PFSK-1 (cell line): ENCODE measurements around the gene SAAL1.

Experiments used
- FOXP2 ChIP-seq: optimal IDR thresholded peaks from 2 replicates; pipeline ENCODE3; 2011; ENCODE audit warnings: borderline replicate concordance, control low read depth, inconsistent platforms; ENCODE audit not compliant: insufficient read depth; ENCODE audit errors: extremely low read length, extremely low read depth
- POLR2AphosphoS5 ChIP-seq: IDR thresholded peaks from 2 replicates; pipeline ENCODE4 v1.6.1; 2012; ENCODE audit warnings: low read depth, mild to moderate bottlenecking, control low read depth, low read length, moderate library complexity
- SIN3A ChIP-seq: IDR thresholded peaks from 2 replicates; pipeline ENCODE4 v1.6.1; 2012; ENCODE audit warnings: mild to moderate bottlenecking, low read length, moderate library complexity, borderline replicate concordance; ENCODE audit not compliant: insufficient read depth
- TAF1 ChIP-seq: IDR thresholded peaks from 2 replicates; pipeline ENCODE4 v1.6.1; 2012; ENCODE audit warnings: low read length, control low read depth, borderline replicate concordance; ENCODE audit not compliant: insufficient read depth
- TF ChIP-seq, protein P1 (sequence below), 2 experiments: IDR thresholded peaks; 2 replicates each; pipeline versions ENCODE4 v1.6.1 to v1.8.0; 2011 to 2012; ENCODE audit warnings: low read depth in 2 of 2, low read length in 2 of 2, control low read depth in 1 of 2, inconsistent platforms in 1 of 2, mild to moderate bottlenecking in 1 of 2, moderate library complexity in 1 of 2; ENCODE audit not compliant: insufficient read depth in 1 of 2

Gene SAAL1

DNA sequence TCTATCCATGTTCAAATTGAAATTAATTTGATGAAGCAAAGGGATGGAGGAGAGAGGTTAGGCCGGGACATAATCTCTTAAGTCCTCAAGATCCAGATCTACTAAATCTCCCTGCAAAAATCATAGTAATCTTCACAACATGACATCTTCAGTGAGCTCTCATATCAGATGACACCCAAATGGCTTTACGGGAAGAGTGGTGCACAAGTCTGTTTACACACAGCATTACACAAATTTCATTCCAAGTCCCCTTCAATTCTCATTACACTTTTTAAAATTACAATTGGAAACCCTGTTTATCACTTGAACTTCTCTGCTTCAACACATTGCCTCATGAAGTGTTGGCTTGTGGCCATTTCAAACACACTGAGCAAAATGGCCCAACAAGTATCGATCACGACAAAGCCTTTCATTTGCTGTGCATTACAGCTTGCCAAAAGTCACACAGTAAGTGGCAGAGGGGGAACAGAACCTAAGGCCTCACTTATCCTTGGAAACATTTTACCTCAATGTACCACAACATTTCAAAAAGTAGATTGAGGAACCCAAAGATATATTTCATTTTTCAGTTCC, 41.9 kb downstream of the SAAL1 start:
- TF ChIP-seq FOXP2 (no peak), TAF1 (no peak), SIN3A (no peak), POLR2AphosphoS5 (no peak)
- TF ChIP-seq, protein P1, sequence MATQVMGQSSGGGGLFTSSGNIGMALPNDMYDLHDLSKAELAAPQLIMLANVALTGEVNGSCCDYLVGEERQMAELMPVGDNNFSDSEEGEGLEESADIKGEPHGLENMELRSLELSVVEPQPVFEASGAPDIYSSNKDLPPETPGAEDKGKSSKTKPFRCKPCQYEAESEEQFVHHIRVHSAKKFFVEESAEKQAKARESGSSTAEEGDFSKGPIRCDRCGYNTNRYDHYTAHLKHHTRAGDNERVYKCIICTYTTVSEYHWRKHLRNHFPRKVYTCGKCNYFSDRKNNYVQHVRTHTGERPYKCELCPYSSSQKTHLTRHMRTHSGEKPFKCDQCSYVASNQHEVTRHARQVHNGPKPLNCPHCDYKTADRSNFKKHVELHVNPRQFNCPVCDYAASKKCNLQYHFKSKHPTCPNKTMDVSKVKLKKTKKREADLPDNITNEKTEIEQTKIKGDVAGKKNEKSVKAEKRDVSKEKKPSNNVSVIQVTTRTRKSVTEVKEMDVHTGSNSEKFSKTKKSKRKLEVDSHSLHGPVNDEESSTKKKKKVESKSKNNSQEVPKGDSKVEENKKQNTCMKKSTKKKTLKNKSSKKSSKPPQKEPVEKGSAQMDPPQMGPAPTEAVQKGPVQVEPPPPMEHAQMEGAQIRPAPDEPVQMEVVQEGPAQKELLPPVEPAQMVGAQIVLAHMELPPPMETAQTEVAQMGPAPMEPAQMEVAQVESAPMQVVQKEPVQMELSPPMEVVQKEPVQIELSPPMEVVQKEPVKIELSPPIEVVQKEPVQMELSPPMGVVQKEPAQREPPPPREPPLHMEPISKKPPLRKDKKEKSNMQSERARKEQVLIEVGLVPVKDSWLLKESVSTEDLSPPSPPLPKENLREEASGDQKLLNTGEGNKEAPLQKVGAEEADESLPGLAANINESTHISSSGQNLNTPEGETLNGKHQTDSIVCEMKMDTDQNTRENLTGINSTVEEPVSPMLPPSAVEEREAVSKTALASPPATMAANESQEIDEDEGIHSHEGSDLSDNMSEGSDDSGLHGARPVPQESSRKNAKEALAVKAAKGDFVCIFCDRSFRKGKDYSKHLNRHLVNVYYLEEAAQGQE (IDR thresholded peaks at IDR 0.05; ENCODE audit: insufficient read depth in 1 of 2, low read depth in 2 of 2, low read length in 2 of 2) = no peak

- no peak for TF ChIP-seq FOXP2
Measured at GRCh38 chr11:18063125-18063524, 42.8 kb downstream of the SAAL1 start.

DNA sequence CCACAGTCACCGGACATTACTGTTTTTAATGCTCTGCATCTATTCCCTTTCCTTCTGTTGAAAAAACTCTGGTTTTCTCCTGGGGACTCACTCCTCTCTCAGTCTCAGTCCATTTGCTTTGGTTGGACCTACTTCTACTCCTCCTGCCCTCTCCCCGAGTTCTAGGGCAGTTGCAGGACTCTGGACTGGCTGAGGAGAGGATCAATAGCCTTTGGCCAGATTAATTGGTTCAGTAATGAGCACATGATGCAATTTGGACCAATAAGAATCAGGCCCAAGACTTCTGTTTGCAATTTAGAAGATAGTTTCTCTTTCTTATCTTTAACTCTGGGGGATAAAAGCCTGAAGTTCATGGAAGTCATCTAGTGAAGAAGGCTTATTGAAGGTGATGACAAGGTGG, 44.5 kb downstream of the SAAL1 start:
- TF ChIP-seq, protein P1 (IDR thresholded peaks at IDR 0.05; ENCODE audit: insufficient read depth in 1 of 2, low read depth in 2 of 2, low read length in 2 of 2) = no peak

DNA sequence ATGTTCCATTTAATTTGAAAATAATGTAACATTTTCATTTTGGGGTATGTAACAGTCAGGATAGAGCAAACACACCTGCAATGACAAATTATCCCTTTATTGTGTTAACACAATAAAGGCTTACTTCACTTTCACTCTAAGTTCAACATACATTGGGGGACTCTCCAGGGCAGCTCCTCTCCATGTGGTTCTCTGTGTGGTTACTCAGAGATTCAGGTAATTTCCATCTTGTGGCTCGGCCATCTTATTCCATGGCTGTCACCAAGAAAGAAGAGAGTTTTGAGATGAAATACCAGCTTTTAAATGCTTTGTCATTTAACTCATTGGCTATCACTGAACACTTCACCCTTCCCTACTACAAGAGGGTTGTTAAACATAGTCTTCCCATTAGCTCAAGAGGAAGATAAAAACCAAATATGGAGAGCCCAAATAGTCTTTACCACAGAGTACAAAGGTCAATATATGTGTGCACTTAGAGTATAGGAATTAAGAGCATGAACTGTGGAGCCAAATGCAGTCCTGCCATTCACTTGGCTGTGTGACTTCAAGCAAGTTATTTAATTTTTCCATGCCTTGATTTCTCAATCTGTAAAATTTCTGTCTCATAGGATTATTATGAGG, 49.2 kb downstream of the SAAL1 start:
- TF ChIP-seq TAF1 (no peak), POLR2AphosphoS5 (no peak), FOXP2 (no peak), SIN3A (no peak)
- TF ChIP-seq, protein P1 (IDR thresholded peaks at IDR 0.05; ENCODE audit: insufficient read depth in 1 of 2, low read depth in 2 of 2, low read length in 2 of 2) = no peak

DNA sequence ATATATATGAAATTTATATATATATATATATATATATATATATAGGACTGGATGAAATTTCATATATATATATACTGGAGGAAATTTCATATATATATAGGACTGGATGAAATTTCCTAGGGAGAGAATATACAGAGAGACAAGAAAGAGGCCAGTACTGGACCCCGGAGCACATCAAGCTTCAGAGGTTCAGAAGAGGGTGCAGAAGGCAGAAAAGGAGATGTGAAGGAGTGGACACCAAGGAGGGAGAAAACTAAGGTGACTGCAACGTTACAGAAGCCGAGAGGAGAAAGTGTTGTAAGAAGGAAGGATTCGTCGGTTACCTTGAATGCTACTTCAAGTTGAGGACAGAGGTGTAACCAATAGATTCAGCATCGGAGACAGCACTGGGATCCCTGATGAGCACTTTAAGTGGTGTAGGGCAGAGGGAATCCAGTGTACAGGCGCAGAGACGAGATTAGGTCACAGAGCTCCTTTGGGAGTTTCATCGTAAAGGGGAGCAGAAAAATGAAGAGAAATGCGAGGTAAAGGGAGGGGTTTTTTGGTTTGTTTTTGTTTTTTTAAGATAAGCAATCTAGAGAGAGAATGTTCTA, 51.3 kb downstream of the SAAL1 start:
- TF ChIP-seq TAF1 (no peak), SIN3A (no peak), FOXP2 (no peak), POLR2AphosphoS5 (no peak)
- TF ChIP-seq, protein P1 (IDR thresholded peaks at IDR 0.05; ENCODE audit: insufficient read depth in 1 of 2, low read depth in 2 of 2, low read length in 2 of 2) = no peak
